ENCODE measurements around the gene GPR162.

DNA sequence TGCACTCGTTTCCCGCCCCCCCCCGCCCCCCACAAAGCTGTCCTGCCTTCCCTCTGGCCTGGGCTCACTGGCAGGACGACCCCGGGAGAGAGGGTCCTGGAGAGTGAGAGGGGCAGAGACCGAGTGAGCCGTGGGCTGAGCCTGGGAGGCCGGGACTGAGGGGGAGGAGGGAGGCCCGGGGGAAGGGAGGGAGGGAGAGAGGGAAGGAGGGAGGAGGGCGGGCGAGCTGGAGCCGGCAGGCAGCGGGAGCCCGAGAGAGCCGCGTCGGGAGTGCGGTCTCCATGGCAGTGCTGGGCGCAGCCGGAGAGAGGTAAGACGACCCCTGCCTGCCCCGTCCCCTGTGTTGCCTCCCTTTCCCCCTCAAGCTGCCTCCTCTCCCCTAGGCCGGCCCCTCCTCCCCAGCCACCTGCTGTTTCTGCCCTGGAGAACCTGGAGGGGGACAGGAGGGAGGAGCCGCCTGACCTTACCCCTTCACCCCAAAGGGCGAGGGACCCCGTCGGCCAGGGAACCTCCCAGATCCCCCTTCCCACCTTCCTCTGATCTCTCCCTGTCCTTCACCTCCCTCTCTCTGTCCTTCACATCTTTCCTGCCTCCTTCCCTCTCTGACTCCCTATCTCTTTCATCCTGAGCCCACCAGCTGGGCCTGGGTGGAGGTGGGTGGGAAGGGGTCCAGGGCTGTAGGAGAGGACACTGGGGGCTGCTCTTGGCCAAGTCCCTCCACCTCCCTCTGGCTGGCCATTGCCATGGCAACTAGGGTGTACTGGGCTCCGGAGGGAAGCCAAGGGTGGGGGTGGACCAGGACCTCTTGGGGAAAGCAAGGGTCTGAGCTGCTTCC is at the start of gene GPR162:
- peak; percentile 64 for TF ChIP-seq ZBTB7A (IDR thresholded peaks at IDR 0.05; ENCODE audit: low read depth)
- no peak for TF ChIP-seq EP300 (IDR thresholded peaks at IDR 0.05; ENCODE audit: borderline replicate concordance)
- TF ChIP-seq, protein P1, sequence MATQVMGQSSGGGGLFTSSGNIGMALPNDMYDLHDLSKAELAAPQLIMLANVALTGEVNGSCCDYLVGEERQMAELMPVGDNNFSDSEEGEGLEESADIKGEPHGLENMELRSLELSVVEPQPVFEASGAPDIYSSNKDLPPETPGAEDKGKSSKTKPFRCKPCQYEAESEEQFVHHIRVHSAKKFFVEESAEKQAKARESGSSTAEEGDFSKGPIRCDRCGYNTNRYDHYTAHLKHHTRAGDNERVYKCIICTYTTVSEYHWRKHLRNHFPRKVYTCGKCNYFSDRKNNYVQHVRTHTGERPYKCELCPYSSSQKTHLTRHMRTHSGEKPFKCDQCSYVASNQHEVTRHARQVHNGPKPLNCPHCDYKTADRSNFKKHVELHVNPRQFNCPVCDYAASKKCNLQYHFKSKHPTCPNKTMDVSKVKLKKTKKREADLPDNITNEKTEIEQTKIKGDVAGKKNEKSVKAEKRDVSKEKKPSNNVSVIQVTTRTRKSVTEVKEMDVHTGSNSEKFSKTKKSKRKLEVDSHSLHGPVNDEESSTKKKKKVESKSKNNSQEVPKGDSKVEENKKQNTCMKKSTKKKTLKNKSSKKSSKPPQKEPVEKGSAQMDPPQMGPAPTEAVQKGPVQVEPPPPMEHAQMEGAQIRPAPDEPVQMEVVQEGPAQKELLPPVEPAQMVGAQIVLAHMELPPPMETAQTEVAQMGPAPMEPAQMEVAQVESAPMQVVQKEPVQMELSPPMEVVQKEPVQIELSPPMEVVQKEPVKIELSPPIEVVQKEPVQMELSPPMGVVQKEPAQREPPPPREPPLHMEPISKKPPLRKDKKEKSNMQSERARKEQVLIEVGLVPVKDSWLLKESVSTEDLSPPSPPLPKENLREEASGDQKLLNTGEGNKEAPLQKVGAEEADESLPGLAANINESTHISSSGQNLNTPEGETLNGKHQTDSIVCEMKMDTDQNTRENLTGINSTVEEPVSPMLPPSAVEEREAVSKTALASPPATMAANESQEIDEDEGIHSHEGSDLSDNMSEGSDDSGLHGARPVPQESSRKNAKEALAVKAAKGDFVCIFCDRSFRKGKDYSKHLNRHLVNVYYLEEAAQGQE (IDR thresholded peaks at IDR 0.05; ENCODE audit: low read depth), result no peak
- TF ChIP-seq NFIC (IDR thresholded peaks at IDR 0.05), result no peak
- TF ChIP-seq RAD21 (IDR thresholded peaks at IDR 0.05; ENCODE audit: low read depth), result no peak
